ENCODE results near the gene EME1.

The EME1 gene

DNA sequence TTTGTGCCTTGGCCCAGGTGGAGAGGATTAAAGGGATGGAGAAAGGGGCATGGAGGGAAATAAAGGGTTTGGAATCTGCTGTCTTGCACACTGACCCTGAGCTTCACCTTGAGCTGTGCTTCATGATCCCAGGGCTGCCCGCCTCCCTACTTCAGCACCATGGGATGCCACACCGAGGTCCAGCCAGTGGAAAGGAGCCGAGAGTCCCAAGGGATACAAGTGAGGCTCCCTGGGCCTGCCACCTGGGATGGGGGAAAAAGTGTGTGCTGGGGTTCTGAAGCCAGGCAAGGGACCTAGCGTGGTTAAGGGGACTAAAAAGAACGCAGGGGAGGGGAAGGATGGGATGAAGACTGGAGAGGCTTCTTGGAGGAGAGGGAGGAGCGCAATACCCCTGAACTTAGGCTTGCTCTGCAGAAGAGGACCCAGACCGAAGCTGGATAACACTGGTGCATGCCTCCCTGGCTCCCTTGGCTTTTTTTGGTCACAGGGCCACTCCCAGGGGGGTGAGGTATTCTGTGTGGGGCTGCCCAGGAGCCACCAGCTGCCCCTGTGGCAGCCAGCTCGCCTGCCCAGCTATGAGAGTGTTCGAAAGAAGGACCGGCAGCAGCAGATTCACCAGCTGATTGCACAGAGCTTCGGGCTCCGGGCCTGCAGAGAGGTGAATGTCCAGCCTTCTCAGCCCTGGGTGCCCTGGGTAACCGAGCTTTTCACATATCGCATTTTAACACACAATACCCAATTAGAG is 7.2 kb upstream of the EME1 start:
- Mint-ChIP-seq H3K4me1 (ENCODE audit: low read depth) (peaks cover 12% of the 10 kb centered on the region), H3K36me3 (peaks cover 2% of the 10 kb centered on the region), H3K27me3 (no peaks in the 10 kb centered on the region), H3K4me3 (no peak overlapping the region), H3K27ac (no peak overlapping the region), H3K9me3 (ENCODE audit: low read depth) (no peaks in the 10 kb centered on the region)

DNA sequence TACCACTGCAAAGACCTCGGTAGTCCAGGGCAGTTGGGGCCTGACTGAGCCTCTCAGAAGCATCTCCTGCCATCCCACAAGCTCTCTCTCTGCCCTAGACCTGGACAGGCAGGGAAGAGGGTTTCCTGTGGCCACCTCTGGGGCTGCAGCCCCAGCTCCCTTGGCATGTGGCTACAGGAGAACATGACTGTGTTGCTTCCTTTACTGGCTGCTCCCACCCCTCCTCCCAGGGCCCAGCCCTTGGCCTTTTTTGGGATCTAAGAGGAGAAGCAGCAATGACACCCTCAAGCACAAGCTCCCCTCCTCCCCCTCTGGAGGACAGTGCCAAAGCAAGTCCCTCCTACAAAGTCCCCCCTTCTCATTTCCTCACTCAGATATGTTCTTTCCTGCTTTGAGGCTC is 5.6 kb upstream of the EME1 start:
- Mint-ChIP-seq H3K9me3 (ENCODE audit: low read depth) (no peaks in the 10 kb centered on the region), H3K27me3 (no peaks in the 10 kb centered on the region), H3K4me3 (no peak overlapping the region), H3K4me1 (ENCODE audit: low read depth) (peaks cover 19% of the 10 kb centered on the region), H3K36me3 (peaks cover 8% of the 10 kb centered on the region), H3K27ac (no peak overlapping the region)

DNA sequence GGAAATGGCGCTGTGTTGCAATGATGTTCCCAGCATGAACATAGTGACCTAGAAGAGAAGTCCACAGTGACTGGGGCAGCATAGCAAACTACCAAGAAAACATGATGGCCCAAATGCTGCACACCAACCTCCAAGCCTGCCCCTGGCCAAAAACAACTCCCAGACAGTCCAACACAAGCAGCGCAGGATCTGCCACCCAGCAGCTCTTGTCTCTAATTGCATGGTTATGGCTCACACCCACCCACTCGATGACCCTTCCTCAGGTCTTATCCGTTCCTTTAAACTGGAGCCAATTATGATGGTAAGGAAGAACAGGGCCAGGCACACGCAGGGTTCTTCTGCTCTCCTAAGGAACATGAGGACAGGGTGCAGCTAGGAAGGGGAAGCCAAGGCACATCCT is 3.0 kb upstream of the EME1 start:
- peaks cover 27% of the 10 kb centered on the region for H3K4me1 Mint-ChIP-seq (ENCODE audit: low read depth)

DNA sequence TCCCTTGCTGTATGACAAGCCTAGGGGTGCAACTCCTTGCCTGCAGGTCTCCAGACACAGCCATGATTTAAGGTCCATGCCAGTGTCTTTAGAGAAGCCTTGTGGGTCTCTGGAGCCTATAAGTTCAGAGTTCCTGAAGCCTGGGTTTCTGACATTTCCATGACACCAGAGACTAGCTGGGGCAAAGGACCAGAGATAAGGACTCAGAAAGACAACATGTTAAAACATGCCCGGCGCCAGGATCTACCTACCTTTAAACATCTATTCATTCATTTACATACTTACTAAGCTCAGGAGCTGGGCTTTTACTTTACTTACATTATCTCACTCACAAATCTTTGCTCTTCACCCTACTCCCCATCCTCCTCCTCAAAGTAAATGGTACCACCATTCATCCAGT is 1.5 kb upstream of the EME1 start:
- peaks cover 11% of the 10 kb centered on the region for H3K36me3 Mint-ChIP-seq

More for the DNA sequence above, 3.0 kb upstream of the EME1 start:
- Mint-ChIP-seq H3K27me3 (no peaks in the 10 kb centered on the region), H3K27ac (no peak overlapping the region), H3K36me3 (peaks cover 11% of the 10 kb centered on the region), H3K4me3 (no peak overlapping the region), H3K9me3 (ENCODE audit: low read depth) (no peaks in the 10 kb centered on the region)

DNA sequence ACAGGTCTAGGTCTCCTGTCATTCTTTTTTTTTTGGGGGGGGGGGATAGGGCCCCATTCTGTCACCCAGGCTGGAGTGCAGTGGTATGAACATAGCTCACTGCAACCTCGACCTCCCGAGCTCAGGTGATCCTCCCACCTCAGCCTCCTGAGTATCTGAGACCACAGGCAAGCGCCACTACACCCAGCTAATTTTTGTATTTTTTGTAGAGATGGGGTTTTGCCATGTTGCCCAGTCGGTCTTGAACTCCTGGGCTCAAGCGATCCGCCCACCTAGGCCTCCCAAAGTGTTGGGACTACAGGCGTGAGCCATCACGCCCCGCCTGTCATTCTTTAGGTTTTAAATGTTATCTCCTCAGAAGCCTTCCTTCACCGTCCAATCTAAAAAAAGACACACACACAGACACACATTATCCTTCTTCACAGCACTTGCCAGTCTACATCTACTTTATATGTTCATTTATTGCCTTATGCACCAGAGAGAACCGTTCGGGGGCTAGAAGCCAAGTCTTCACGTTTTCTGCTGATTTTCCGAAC is 739 bp upstream of the EME1 start:
- Mint-ChIP-seq H3K4me1 (ENCODE audit: low read depth) (peaks cover 27% of the 10 kb centered on the region), H3K36me3 (peaks cover 11% of the 10 kb centered on the region), H3K4me3 (peak overlapping the region; percentile 97), H3K27ac (peak overlapping the region; percentile 100), H3K27me3 (no peaks in the 10 kb centered on the region), H3K9me3 (ENCODE audit: low read depth) (no peaks in the 10 kb centered on the region)

More for the DNA sequence above, 1.5 kb upstream of the EME1 start:
- H3K27me3 Mint-ChIP-seq: no peaks in the 10 kb centered on the region
- H3K4me1 Mint-ChIP-seq (ENCODE audit: low read depth): peaks cover 27% of the 10 kb centered on the region
- no peaks in the 10 kb centered on the region for H3K9me3 Mint-ChIP-seq (ENCODE audit: low read depth)
- H3K27ac Mint-ChIP-seq: peak overlapping the region; percentile 100
- peak overlapping the region; percentile 97 for H3K4me3 Mint-ChIP-seq

DNA sequence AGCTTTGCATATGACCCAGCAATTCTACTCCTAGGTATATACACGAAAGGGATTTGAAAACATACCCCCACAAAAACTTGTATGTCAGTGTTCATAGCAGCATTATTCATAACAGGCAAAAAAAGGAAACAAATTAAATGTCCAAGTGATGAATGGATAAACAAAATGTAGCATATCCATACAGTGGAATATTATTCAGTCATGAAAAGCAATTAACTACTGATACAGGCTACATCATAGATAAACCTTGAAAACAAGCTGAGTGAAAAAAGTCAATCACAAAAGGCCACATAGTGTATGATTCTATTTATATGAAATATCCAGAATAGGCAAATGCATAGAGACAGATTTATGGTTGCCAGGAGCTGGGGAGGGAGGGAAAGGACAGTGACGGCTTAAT is 676 bp downstream of the EME1 start:
- Mint-ChIP-seq H3K27ac (peak overlapping the region; percentile 100), H3K36me3 (peaks cover 11% of the 10 kb centered on the region), H3K27me3 (no peaks in the 10 kb centered on the region), H3K9me3 (ENCODE audit: low read depth) (no peaks in the 10 kb centered on the region), H3K4me1 (ENCODE audit: low read depth) (peaks cover 27% of the 10 kb centered on the region), H3K4me3 (peak overlapping the region; percentile 97)

DNA sequence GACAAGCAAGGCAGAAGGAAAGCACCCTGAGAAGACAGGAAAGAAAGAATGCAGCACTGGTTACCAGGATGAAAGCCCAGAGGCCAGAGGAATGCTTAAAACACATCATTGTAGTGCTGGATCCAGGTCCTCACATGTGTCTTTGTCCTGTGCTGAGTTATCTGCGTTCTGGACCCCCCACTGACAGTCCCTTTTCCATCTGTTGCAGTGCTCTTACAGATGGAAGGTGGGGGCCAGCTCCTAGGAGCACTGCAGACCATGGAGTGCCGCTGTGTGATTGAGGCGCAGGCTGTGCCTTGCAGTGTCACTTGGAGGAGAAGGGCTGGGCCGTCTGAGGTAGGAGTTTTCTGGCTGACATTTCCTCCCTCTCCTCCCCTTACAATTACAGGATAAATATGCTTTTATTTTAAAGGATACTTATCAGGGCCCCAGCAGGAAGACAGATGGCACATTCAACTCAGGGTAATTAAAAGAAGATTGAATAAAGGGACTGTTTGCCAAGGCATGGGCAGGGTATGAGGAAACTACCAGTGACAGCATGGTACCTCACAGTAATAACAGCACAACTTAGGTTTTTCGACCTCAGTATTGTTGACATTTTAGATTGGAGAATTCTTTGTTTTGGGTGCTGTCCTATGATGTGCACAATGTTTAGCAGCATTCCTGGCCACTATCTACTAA is 3.0 kb downstream of the EME1 start:
- H3K4me3 Mint-ChIP-seq: no peak overlapping the region
- no peaks in the 10 kb centered on the region for H3K9me3 Mint-ChIP-seq (ENCODE audit: low read depth)
- peaks cover 23% of the 10 kb centered on the region for H3K4me1 Mint-ChIP-seq (ENCODE audit: low read depth)
- no peaks in the 10 kb centered on the region for H3K27me3 Mint-ChIP-seq
- H3K27ac Mint-ChIP-seq: no peak overlapping the region
- peaks cover 11% of the 10 kb centered on the region for H3K36me3 Mint-ChIP-seq

DNA sequence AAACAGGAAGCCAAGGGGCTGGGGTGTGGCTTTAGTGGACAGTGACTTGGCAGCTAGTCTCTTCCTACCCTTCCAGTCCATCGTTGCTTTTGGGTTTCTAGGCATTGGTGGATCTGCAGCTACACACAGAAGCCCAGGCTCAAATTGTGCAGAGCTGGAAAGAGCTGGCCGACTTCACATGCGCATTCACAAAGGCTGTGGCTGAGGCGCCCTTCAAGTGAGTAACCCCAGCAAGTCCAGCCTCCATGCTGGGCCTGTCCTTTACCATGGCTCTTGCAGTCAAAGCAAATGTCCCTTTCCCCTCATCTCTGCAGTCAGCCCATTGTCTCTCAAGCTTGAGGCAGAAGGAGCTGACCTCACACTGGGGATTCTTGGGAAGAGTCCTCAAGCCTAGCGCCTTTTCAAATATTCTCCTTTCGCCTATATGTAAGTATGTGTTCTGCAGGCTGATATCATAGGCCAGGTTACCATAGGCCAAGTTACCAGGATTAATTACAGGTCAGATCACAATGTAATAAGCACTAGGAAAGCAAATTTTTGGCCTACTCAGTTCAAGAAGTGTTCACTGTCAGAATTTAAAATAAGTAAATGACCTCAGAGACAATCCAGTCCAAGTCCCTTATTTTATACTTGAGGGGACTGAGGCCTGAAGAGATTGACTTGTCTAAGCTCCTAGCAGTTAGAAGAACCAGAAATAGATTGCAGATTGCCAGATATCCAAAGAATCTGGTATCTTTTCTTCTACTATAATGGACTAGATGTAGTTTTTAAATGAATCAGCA is 6.5 kb downstream of the EME1 start:
- H3K27ac Mint-ChIP-seq: no peak overlapping the region
- no peaks in the 10 kb centered on the region for H3K4me1 Mint-ChIP-seq (ENCODE audit: low read depth)
- peaks cover 5% of the 10 kb centered on the region for H3K36me3 Mint-ChIP-seq

DNA sequence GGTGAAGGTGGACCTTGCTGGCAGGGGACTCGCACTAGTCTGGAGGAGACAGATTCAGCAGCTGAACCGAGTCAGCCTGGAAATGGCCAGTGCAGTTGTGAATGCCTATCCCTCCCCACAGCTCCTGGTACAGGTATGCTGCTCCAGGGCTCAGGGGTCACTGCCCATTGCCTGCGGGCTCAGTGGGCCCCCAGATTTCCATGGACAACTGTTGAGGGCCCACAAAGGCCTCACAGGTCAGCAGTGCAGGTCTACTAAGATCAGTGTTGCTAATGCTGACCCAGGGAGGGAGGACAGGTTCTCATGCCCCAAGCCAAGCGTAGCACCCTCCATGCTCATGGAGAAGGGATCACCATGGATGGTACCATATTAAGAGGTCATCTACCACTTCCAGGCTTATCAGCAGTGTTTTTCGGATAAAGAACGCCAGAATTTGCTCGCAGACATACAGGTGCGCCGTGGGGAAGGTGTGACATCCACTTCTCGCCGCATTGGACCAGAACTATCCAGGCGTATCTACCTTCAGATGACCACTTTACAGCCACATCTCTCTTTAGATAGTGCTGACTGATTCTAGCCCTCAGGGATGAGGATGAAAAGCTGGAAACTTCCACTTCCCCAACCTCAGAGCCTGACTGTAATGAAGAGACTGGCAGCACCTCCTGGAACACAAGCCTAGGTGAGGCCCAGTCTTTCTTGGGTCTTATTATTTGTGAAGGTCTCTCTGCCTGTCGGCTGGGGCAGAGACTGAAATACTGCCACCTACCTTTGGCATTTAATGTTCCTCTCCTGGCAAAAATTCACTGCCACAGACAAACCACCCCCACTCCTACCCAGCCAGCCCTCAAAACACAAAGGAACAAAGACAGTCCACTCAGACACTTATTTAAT is 7.6 kb downstream of the EME1 start:
- H3K9me3 Mint-ChIP-seq (ENCODE audit: low read depth): no peaks in the 10 kb centered on the region
- H3K4me3 Mint-ChIP-seq: no peak overlapping the region
- H3K27ac Mint-ChIP-seq: no peak overlapping the region
- no peaks in the 10 kb centered on the region for H3K27me3 Mint-ChIP-seq
- H3K4me1 Mint-ChIP-seq (ENCODE audit: low read depth): no peaks in the 10 kb centered on the region
- peaks cover 5% of the 10 kb centered on the region for H3K36me3 Mint-ChIP-seq

More for the DNA sequence above, 6.5 kb downstream of the EME1 start:
- H3K9me3 Mint-ChIP-seq (ENCODE audit: low read depth): no peaks in the 10 kb centered on the region
- H3K27me3 Mint-ChIP-seq: no peaks in the 10 kb centered on the region
- H3K4me3 Mint-ChIP-seq: no peak overlapping the region

DNA sequence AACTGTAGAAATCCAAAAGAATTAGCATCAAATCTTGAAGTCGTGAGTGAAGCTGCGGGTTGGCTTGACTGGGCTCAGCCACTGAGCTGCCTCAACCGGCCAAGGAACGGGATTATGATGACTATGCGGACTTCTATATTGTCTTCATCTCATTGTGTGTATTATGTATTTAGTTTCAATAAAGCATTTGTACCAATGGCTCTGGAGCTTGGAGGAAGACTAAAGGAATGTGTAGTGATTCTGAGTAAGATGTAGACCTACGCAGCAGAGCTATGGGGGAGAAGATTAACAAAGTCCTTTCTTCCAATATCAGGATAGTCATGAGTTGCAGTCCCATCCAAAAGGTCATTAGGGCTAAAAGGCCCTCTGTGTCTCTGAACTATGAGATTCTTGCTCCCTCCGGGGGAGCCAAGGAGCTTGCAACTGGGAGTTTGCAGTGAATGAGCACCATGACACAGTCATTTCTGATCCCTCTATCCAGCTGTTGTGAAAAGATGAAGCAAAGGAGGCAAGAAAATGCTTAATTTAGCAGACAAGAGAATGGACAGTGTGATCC is 8.3 kb downstream of the EME1 start:
- H3K9me3 Mint-ChIP-seq (ENCODE audit: low read depth): no peaks in the 10 kb centered on the region
- no peak overlapping the region for H3K27ac Mint-ChIP-seq
- no peaks in the 10 kb centered on the region for H3K4me1 Mint-ChIP-seq (ENCODE audit: low read depth)
- peaks cover 5% of the 10 kb centered on the region for H3K36me3 Mint-ChIP-seq
- H3K4me3 Mint-ChIP-seq: no peak overlapping the region
- no peaks in the 10 kb centered on the region for H3K27me3 Mint-ChIP-seq

DNA sequence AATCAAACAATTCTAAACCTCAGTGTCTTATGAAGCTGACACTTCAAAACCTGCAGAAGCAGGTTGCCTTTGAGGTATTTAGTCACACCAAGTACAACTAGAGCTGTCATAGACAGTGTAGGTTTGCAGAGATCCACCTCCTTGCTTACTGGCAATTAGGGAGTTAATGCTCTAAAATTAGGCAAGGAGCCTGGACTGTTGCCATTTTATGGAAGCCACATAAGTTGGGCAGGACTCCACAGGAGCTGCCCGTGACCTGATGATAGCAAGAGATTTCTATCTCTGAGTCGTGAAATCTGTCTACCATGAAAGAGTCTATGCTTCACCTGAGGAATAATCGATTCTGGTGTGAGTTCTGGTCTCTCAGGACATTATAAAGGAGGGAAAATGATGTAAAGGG is 8.9 kb downstream of the EME1 start:
- Mint-ChIP-seq H3K4me1 (ENCODE audit: low read depth) (no peaks in the 10 kb centered on the region), H3K9me3 (ENCODE audit: low read depth) (no peaks in the 10 kb centered on the region), H3K27ac (no peak overlapping the region), H3K36me3 (peaks cover 8% of the 10 kb centered on the region), H3K27me3 (no peaks in the 10 kb centered on the region), H3K4me3 (no peak overlapping the region)

DNA sequence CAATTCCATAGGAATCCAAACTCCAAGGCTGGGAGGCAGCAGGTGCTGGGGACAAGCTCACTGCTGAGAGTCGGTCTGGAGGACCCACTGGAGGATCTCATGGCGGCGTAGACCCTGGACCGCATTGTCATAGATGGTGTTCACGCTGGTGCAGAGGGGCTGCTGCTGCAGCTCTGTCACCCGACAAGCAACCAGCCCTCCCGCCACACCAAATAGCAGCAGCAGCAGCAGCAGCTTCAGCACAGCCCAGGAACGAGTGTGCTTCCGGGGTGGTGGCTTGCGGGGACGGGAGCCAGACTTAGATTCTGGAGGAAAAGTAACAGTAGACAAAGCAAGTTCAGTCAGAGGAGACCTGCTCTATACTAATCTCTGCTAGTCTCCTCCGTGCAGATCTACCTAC is 9.9 kb downstream of the EME1 start:
- no peaks in the 10 kb centered on the region for H3K4me1 Mint-ChIP-seq (ENCODE audit: low read depth)
- H3K4me3 Mint-ChIP-seq: no peak overlapping the region
- H3K27me3 Mint-ChIP-seq: no peaks in the 10 kb centered on the region
- peaks cover 11% of the 10 kb centered on the region for H3K36me3 Mint-ChIP-seq
- H3K27ac Mint-ChIP-seq: no peak overlapping the region
- no peaks in the 10 kb centered on the region for H3K9me3 Mint-ChIP-seq (ENCODE audit: low read depth)

DNA sequence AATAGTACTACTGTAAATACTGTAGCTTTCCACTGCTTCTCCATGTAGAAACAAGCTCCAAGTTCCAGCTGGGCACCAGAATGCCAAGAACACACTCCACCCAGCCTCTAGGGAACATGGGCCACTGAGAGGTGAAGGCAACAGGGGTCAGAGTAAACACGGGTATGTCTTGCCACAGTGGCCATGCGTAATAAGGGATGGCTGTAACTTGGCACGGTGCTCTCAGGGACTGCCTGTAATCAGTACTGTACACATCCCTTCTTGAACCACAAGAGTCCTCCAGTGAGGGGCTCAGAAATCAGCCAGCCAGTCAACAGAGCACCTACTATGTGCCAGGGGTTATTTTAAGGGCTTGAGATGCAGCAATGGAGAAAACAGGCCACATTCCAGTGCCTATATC is 13.5 kb downstream of the EME1 start:
- H3K27ac Mint-ChIP-seq: no peak overlapping the region
- H3K4me3 Mint-ChIP-seq: no peak overlapping the region
- no peaks in the 10 kb centered on the region for H3K4me1 Mint-ChIP-seq (ENCODE audit: low read depth)
- H3K9me3 Mint-ChIP-seq (ENCODE audit: low read depth): no peaks in the 10 kb centered on the region
- H3K27me3 Mint-ChIP-seq: no peaks in the 10 kb centered on the region
- peaks cover 8% of the 10 kb centered on the region for H3K36me3 Mint-ChIP-seq

DNA sequence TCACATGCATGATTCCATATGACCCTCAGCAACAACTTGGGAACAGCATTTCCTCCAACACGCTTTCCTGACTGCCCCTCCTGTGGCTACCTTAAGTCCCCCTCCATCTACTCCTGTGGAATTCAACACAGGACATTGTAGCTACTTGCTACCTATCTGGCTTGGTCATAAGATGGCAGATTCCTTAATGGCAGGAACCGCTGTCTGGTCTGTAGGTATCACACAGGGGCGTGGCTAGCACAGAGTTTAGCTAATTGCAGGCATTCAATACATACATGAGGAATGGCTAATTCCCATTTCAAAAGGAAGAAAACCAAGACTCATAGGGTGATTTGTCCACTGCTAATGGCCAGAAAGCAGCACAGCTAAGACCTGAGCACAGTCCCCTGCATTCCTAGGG is 15.7 kb downstream of the EME1 start:
- Mint-ChIP-seq H3K4me1 (ENCODE audit: low read depth) (peaks cover 4% of the 10 kb centered on the region), H3K27ac (no peak overlapping the region), H3K36me3 (peaks cover 8% of the 10 kb centered on the region), H3K4me3 (no peak overlapping the region), H3K27me3 (no peaks in the 10 kb centered on the region), H3K9me3 (ENCODE audit: low read depth) (no peaks in the 10 kb centered on the region)
